Spleen (tissue), 7 donors: ENCODE data around the gene FPR1.

ENCODE experiments used
- CTCF ChIP-seq, 11 experiments: fragments of 200-600 bp in 7 of 11; fragments of 450-650 bp in 4 of 11; sonication (generic) in 4 of 11; IDR thresholded peaks in 8 of 11; conservative IDR thresholded peaks in 3 of 11; 1 replicate in 7 of 11; 2 replicates in 4 of 11; pipeline versions ENCODE4 v1.4.0 to v1.8.0; 2016 to 2021; ENCODE audit warnings: antibody characterized with exemption in 11 of 11, inconsistent platforms in 4 of 11, mild to moderate bottlenecking in 1 of 11
- POLR2A ChIP-seq, 3 donors: fragments of 450-650 bp; IDR thresholded peaks; one replicate each; pipeline ENCODE4 v1.5.1; 2017; ENCODE audit warnings: antibody characterized with exemption in 3 of 3, mild to moderate bottlenecking in 1 of 3
- donor health status: DM: no; HTN: no; CAD: no; lungs with moderate emphysema.
- donor health status: DM: no; HTN: no; CAD: no.
- donor health status: DM: no; HTN: no; CAD: no.

GRCh38 chr19:51777570-51778462, 26.1 kb upstream of the FPR1 start:
- TF ChIP-seq POLR2A (IDR thresholded peaks at IDR 0.05) (no peak), CTCF (IDR thresholded peaks at IDR 0.05 in 8 of 11, conservative IDR thresholded peaks at IDR 0.05 in 3 of 11) (peak; percentile 45 to 90 (median 71))
